HepG2 (cell line): ENCODE data around the gene TPST1. TPM values are rescaled to one million over a fixed set of nuclear protein-coding genes. Genes with fewer than 3 reads are reported as not detected.

ENCODE experiments used
- ATAC-seq: fragments of 200-7000 bp; cut with Tn5 transposase; 3 replicates; pipeline ENCODE4 v1.9.1; 2020; ENCODE audit warnings: mild to moderate bottlenecking, moderate library complexity
- BruUV-seq: library from RNA; stranded (reverse); fragments of 400-500 nt; replicated peaks from 2 replicates; lab custom pipeline; 2021; lab: Mats Ljungman, UMichigan
- CTCF ChIA-PET: fragments of 300-600 bp; formaldehyde crosslinking; extraction: SDS; loops from one replicate; lab custom pipeline; 2021; ENCODE audit warnings: low total read pairs, inconsistent platforms, low intra/inter-chr PET ratio; lab: Yijun Ruan, JAX
- POLR2A ChIA-PET: fragments of 350-600 bp; sonication (Branson Sonifier 250); formaldehyde crosslinking; loops from one replicate; lab custom pipeline; 2020; ENCODE audit warnings: antibody characterized with exemption, inconsistent platforms; lab: Yijun Ruan, JAX
- DNase-seq: peaks from one replicate; pipeline ENCODE4 v3.0.0-alpha.2; 2015; ENCODE audit warnings: low spot score
- FAIRE-seq: peaks from 3 replicates; lab custom pipeline; 2011; peaks lifted over from hg19 to GRCh38; lab: Jason Lieb, UNC
- H2AFZ ChIP-seq: one replicate; pipeline ENCODE4 v1.6.1; 2011; ENCODE audit warnings: low read length, inconsistent platforms
- H3K27ac ChIP-seq: fragments of 300-600 bp; 3 replicates; pipeline ENCODE4 v1.8.0; 2011; ENCODE audit warnings: mixed run types, mild to moderate bottlenecking, mixed read lengths, low read length, inconsistent platforms; ENCODE audit not compliant: insufficient read depth; ENCODE audit errors: extremely low read length
- H3K27me3 ChIP-seq, 2 experiments: fragments of 200-600 bp in 1 of 2; 2 replicates in 1 of 2; 3 replicates in 1 of 2; pipeline versions ENCODE4 v1.6.0 to v1.8.0; 2011; ENCODE audit warnings: low read length in 2 of 2, mild to moderate bottlenecking in 2 of 2, moderate library complexity in 2 of 2, inconsistent platforms in 1 of 2; ENCODE audit not compliant: insufficient read depth in 2 of 2, control insufficient read depth in 1 of 2
- H3K36me3 ChIP-seq, 2 experiments: fragments of 200-600 bp in 1 of 2; replicated peaks in 1 of 2; 2 replicates in 1 of 2; 3 replicates in 1 of 2; pipeline versions ENCODE4 v1.5.1 to v1.8.0; 2011; ENCODE audit warnings: low read length in 2 of 2, inconsistent platforms in 1 of 2; ENCODE audit not compliant: insufficient read depth in 2 of 2, control insufficient read depth in 1 of 2
- H3K4me1 ChIP-seq: 2 replicates; pipeline ENCODE4 v1.5.1; 2012; ENCODE audit warnings: low read length, inconsistent platforms; ENCODE audit not compliant: insufficient read depth
- H3K4me2 ChIP-seq: 2 replicates; pipeline ENCODE4 v1.6.0; 2011; ENCODE audit warnings: low read depth, low read length, inconsistent platforms
- H3K4me3 ChIP-seq, 3 experiments: fragments of 200-600 bp in 1 of 3; sonication (generic), shearing (Covaris generic) in 1 of 3; replicated peaks in 1 of 3; 2 replicates each; pipeline ENCODE4 v1.5.1; 2011 to 2016; ENCODE audit warnings: low read length in 3 of 3, inconsistent platforms in 2 of 3, low read depth in 2 of 3, mild to moderate bottlenecking in 2 of 3, control low read depth in 1 of 3, mixed read lengths in 1 of 3; ENCODE audit not compliant: insufficient read depth in 1 of 3
- H3K79me2 ChIP-seq: one replicate; pipeline ENCODE4 v1.6.1; 2011; ENCODE audit warnings: low read length, inconsistent platforms; ENCODE audit not compliant: insufficient read depth
- H3K9ac ChIP-seq: 2 replicates; pipeline ENCODE4 v1.6.0; 2011; ENCODE audit warnings: mild to moderate bottlenecking, low read depth, low read length, inconsistent platforms; ENCODE audit not compliant: insufficient read depth
- H3K9me3 ChIP-seq: 2 replicates; pipeline ENCODE4 v1.5.1; 2012; ENCODE audit warnings: mild to moderate bottlenecking, low read length
- H4K20me1 ChIP-seq: 2 replicates; pipeline ENCODE4 v1.6.0; 2011; ENCODE audit warnings: inconsistent platforms, mild to moderate bottlenecking, low read length, moderate library complexity; ENCODE audit not compliant: insufficient read depth
- CAMTA2 ChIP-seq: sonication (generic); formaldehyde crosslinking; IDR thresholded peaks from 2 replicates; pipeline ENCODE4 v1.4.0; 2020; ENCODE audit warnings: mild to moderate bottlenecking, missing genetic modification reagents, borderline replicate concordance
- DPF2 ChIP-seq: sonication (generic); formaldehyde crosslinking; IDR thresholded peaks from 2 replicates; pipeline ENCODE4 v1.4.0; 2020; ENCODE audit warnings: mild to moderate bottlenecking, low read depth, missing genetic modification reagents, borderline replicate concordance
- KAT8 ChIP-seq: IDR thresholded peaks from 2 replicates; pipeline ENCODE4 v1.6.1; 2016; ENCODE audit warnings: missing genetic modification reagents, missing compliant biosample characterization
- NFE2L2 ChIP-seq: fragments of 150-350 bp; IDR thresholded peaks from 2 replicates; pipeline ENCODE4 v1.6.1; 2014; ENCODE audit warnings: low read length
- NFYC ChIP-seq: IDR thresholded peaks from 2 replicates; pipeline ENCODE4 v1.6.1; 2016; ENCODE audit warnings: missing genetic modification reagents, missing compliant biosample characterization
- NR1H2 ChIP-seq: sonication (generic); formaldehyde crosslinking; IDR thresholded peaks from 2 replicates; pipeline ENCODE4 v1.8.1; 2022; ENCODE audit warnings: low read depth, missing genetic modification reagents, borderline replicate concordance
- PHF20 ChIP-seq: sonication (generic); formaldehyde crosslinking; IDR thresholded peaks from 2 replicates; pipeline ENCODE4 v1.5.0; 2020; ENCODE audit warnings: mild to moderate bottlenecking, missing genetic modification reagents
- ZNF660 ChIP-seq: sonication (generic); formaldehyde crosslinking; IDR thresholded peaks from 2 replicates; pipeline ENCODE4 v1.5.1; 2020; ENCODE audit warnings: mild to moderate bottlenecking, low read depth, missing genetic modification reagents, borderline replicate concordance
- ZNF782 ChIP-seq: sonication (generic); formaldehyde crosslinking; IDR thresholded peaks from 2 replicates; pipeline ENCODE4 v1.4.0; 2020; ENCODE audit warnings: missing genetic modification reagents, mild to moderate bottlenecking, borderline replicate concordance
- ZNF792 ChIP-seq: IDR thresholded peaks from 2 replicates; pipeline ENCODE4 v1.6.1; 2016
- WGBS: methylation state at CpG from one replicate; pipeline ENCODE4 v1.1.6; 2017; ENCODE audit warnings: low lambda C conversion rate; 5-methylcytosine and 5-hydroxymethylcytosine counted together
- in situ Hi-C: cut with HindIII; loops from 2 replicates; pipeline ENCODE4 v1.10.0; 2017; ENCODE audit warnings: low pct_unique_long_range_greater_than_20kb; ENCODE audit not compliant: extremely low pct_ligation_motif_present
- intact Hi-C: fragments of 100-400 bp; cut with micrococcal nuclease; formaldehyde crosslinking; loops from one replicate; pipeline ENCODE4 v1.10.0; 2022; ENCODE audit not compliant: unreplicated experiment
- polyA plus RNA-seq, 8 experiments: library from polyadenylated mRNA; depleted of rRNA in 3 of 8; stranded (reverse) in 7 of 8; unstranded in 1 of 8; fragments of >200 nt; fragmentation: Illumina TruSeq in 4 of 8; extraction: Trizol in 4 of 8; gene quantifications; 2 replicates each; pipeline versions ENCODE4 v1.2.1 to v1.2.3, GENCODE V29; 2011 to 2016; ENCODE audit warnings: low read depth in 4 of 8, missing spikeins in 1 of 8, mixed read lengths in 1 of 8; ENCODE audit not compliant: insufficient read depth in 1 of 8
- total RNA-seq, 5 experiments: library from RNA; depleted of rRNA; stranded (reverse); fragments of >200 nt; fragmentation: Illumina TruSeq; extraction: Trizol; gene quantifications; 2 replicates each; pipeline ENCODE4 v1.2.3, GENCODE V29; 2016; ENCODE audit warnings: low read depth in 1 of 5
- TF ChIP-seq, protein P1 (sequence below): sonication (generic); formaldehyde crosslinking; IDR thresholded peaks from 2 replicates; pipeline ENCODE4 v1.4.0; 2020; ENCODE audit warnings: mild to moderate bottlenecking, missing genetic modification reagents
- TF ChIP-seq, protein P2 (sequence below): sonication (generic); formaldehyde crosslinking; IDR thresholded peaks from 2 replicates; pipeline ENCODE4 v1.4.0; 2020; ENCODE audit warnings: missing genetic modification reagents
- TF ChIP-seq, protein P3 (sequence below): IDR thresholded peaks from 2 replicates; pipeline ENCODE4 v1.6.1; 2018; ENCODE audit warnings: missing genetic modification reagents, mild to moderate bottlenecking, missing compliant biosample characterization

The TPST1 gene
- total and polyA plus RNA-seq, 2 of the 13 experiments (the other 11 are each of a cell fraction or from before 2014, with no cell fraction given) = 24.3 to 34.1 TPM

DNA sequence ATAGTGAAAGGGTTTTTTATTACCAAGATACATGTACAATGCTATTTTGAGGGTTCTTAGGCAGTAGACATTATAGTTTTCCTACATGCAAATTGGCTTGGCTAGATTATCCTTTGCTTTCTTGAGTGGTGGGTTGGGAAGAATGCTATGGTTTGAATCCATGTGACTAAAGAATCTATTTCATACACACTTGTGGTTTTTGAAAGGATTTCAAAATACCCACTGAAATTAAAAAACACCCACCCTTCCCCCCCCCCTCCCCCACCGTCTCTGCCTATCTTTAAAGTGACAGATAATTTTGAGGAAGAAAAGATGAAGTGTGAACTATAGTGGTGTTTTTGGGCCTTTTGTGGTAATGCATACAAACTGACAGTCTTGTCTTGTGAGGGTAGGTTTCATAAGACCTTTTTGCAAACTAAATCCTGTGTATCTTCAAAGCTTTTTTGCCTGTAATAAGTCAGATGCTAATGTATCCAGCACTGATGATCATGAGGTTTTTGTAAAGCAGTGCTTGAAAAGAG, 90.9 kb downstream of the TPST1 start:
- Histone ChIP-seq H2AFZ (no peak overlapping the region), H3K27me3 (no peaks in the 10 kb centered on the region), H3K79me2 (peaks cover 8% of the 10 kb centered on the region), H3K9me3 (no peaks in the 10 kb centered on the region), H3K27ac (no peak overlapping the region), H3K4me1 (peaks cover 17% of the 10 kb centered on the region), H3K4me3 (no peak overlapping the region), H3K4me2 (no peak overlapping the region), H4K20me1 (no peaks in the 10 kb centered on the region), H3K36me3 (no peaks in the 10 kb centered on the region), H3K9ac (no peak overlapping the region)
- FAIRE-seq (no peak), DNase-seq (no peak), ATAC-seq (no peak)
- WGBS = 89% methylated on average over 1 of the region's 1 CpG
- BruUV-seq = no TSS peak
- in situ Hi-C loops (no loop called here), intact Hi-C loops (no loop called here)
- ChIA-PET POLR2A (no interaction called here), CTCF (no interaction called here)
- TF ChIP-seq NFE2L2 (no peak), PHF20 (no peak), ZNF792 (CRISPR knock-in tag) (no peak), ZNF660 (CRISPR knock-in tag) (no peak), NR1H2 (no peak), KAT8 (CRISPR knock-in tag) (no peak), ZNF782 (CRISPR knock-in tag) (no peak), CAMTA2 (CRISPR knock-in tag) (no peak), DPF2 (CRISPR knock-in tag) (no peak), NFYC (CRISPR knock-in tag) (no peak)
- TF ChIP-seq, protein P1, sequence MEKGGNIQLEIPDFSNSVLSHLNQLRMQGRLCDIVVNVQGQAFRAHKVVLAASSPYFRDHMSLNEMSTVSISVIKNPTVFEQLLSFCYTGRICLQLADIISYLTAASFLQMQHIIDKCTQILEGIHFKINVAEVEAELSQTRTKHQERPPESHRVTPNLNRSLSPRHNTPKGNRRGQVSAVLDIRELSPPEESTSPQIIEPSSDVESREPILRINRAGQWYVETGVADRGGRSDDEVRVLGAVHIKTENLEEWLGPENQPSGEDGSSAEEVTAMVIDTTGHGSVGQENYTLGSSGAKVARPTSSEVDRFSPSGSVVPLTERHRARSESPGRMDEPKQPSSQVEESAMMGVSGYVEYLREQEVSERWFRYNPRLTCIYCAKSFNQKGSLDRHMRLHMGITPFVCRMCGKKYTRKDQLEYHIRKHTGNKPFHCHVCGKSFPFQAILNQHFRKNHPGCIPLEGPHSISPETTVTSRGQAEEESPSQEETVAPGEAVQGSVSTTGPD (CRISPR knock-in tag) = no peak
- TF ChIP-seq, protein P2, sequence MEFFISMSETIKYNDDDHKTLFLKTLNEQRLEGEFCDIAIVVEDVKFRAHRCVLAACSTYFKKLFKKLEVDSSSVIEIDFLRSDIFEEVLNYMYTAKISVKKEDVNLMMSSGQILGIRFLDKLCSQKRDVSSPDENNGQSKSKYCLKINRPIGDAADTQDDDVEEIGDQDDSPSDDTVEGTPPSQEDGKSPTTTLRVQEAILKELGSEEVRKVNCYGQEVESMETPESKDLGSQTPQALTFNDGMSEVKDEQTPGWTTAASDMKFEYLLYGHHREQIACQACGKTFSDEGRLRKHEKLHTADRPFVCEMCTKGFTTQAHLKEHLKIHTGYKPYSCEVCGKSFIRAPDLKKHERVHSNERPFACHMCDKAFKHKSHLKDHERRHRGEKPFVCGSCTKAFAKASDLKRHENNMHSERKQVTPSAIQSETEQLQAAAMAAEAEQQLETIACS (CRISPR knock-in tag) = no peak
- TF ChIP-seq, protein P3, sequence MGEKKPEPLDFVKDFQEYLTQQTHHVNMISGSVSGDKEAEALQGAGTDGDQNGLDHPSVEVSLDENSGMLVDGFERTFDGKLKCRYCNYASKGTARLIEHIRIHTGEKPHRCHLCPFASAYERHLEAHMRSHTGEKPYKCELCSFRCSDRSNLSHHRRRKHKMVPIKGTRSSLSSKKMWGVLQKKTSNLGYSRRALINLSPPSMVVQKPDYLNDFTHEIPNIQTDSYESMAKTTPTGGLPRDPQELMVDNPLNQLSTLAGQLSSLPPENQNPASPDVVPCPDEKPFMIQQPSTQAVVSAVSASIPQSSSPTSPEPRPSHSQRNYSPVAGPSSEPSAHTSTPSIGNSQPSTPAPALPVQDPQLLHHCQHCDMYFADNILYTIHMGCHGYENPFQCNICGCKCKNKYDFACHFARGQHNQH (CRISPR knock-in tag) = no peak
